Left lung (tissue), 10 donors: ENCODE measurements around the gene NISCH. TPM values are rescaled to one million over a fixed set of nuclear protein-coding genes. Genes with fewer than 3 reads are reported as not detected.
A peak's percentile ranks its signal among the peaks of the same experiment; 100 is the strongest.

Experiments used
- ATAC-seq: fragments of 200-7000 bp; cut with Tn5 transposase; one replicate; pipeline ENCODE4 v1.9.1; 2020; ENCODE audit warnings: moderate library complexity
- DNase-seq, 4 donors: peaks; one replicate each; pipeline ENCODE4 v3.0.0-alpha.2; 2013 to 2020
- H3K27ac ChIP-seq, 2 donors: fragments of 200-600 bp; sonication (generic) in 1 of 2; one replicate each; pipeline versions ENCODE4 v1.5.0 to v1.8.0; 2020 to 2021
- H3K27me3 ChIP-seq, 2 donors: fragments of 200-600 bp; sonication (generic) in 1 of 2; one replicate each; pipeline versions ENCODE4 v1.5.0 to v1.8.0; 2020 to 2021
- H3K36me3 ChIP-seq, 2 donors: fragments of 200-600 bp; sonication (generic) in 1 of 2; one replicate each; pipeline versions ENCODE4 v1.5.0 to v1.8.0; 2020 to 2021
- H3K4me1 ChIP-seq, 2 donors: fragments of 200-600 bp; one replicate each; pipeline ENCODE4 v1.8.0; 2021
- H3K4me3 ChIP-seq, 2 donors: fragments of 200-600 bp; sonication (generic) in 1 of 2; one replicate each; pipeline versions ENCODE4 v1.5.0 to v1.8.0; 2020 to 2021; ENCODE audit warnings: mild to moderate bottlenecking in 1 of 2
- H3K9me3 ChIP-seq, 2 donors: fragments of 200-600 bp; sonication (generic) in 1 of 2; one replicate each; pipeline versions ENCODE4 v1.5.0 to v1.8.0; 2020 to 2021
- CTCF ChIP-seq, 2 donors: fragments of 200-600 bp; sonication (generic) in 1 of 2; IDR thresholded peaks; one replicate each; pipeline versions ENCODE4 v1.5.0 to v1.8.0; 2021; ENCODE audit warnings: antibody characterized with exemption in 2 of 2
- intact Hi-C, 2 donors: fragments of 100-400 bp; cut with DNase I; formaldehyde crosslinking; loops; one replicate each; pipeline versions ENCODE4 v1.11.2 to v1.14.2; 2022
- polyA plus RNA-seq, 6 donors: library from polyadenylated mRNA; unstranded; fragments of 120-200 nt; gene quantifications; one replicate each; pipeline ENCODE4 v1.2.1, GENCODE V29; 2013; ENCODE audit not compliant: insufficient read length in 6 of 6
- total RNA-seq, 2 donors: library from RNA; stranded (reverse); fragmentation: NEBNext Ultra II Directional; extraction: Animal tissue kit (Norgen Biotek cat#: 25700); gene quantifications; one replicate each; pipeline ENCODE4 v1.2.1, GENCODE V29; 2021
- donor health status: DM: no; HTN: yes; CAD: no.
- donor health status: DM: no; HTN: no; CAD: no.

Gene NISCH
- total and polyA plus RNA-seq, 8 donors, result 72.6 to 178 (median 140) TPM

- no peaks in the 10 kb centered on the region for H3K36me3 ChIP-seq
- H3K4me3 ChIP-seq, result no peak overlapping the region
- no peak for DNase-seq
- intact Hi-C loops, result no loop called here
- H3K27me3 ChIP-seq, result no peaks in the 10 kb centered on the region
- peak overlapping the region in 1 of 2 donors; percentile 13 for H3K27ac ChIP-seq
- peaks cover 0 to 28% of the 10 kb centered on the region in 2 donors for H3K4me1 ChIP-seq
- H3K9me3 ChIP-seq, result no peaks in the 10 kb centered on the region
- no peak for TF ChIP-seq CTCF (IDR thresholded peaks at IDR 0.05)
- ATAC-seq, result no peak
Observed at GRCh38 chr3:52438104-52438376, 17.4 kb upstream of the NISCH start.

GRCh38 chr3:52438579-52439425 is 16.6 kb upstream of the NISCH start:
- Histone ChIP-seq H3K9me3 (no peaks in the 10 kb centered on the region), H3K27me3 (no peaks in the 10 kb centered on the region), H3K27ac (no peak overlapping the region), H3K36me3 (no peaks in the 10 kb centered on the region), H3K4me3 (no peak overlapping the region), H3K4me1 (peaks cover 0 to 22% of the 10 kb centered on the region in 2 donors)
- TF ChIP-seq CTCF (IDR thresholded peaks at IDR 0.05), result no peak
- no peak for DNase-seq
- no peak for ATAC-seq
- intact Hi-C loops, result no loop called here

GRCh38 chr3:52439426-52440248 is 15.8 kb upstream of the NISCH start:
- Histone ChIP-seq H3K9me3 (no peaks in the 10 kb centered on the region), H3K4me3 (no peak overlapping the region), H3K4me1 (peaks cover 0 to 16% of the 10 kb centered on the region in 2 donors), H3K27me3 (no peaks in the 10 kb centered on the region), H3K36me3 (no peaks in the 10 kb centered on the region), H3K27ac (no peak overlapping the region)
- intact Hi-C loops, result loop anchor here in 1 of 2 donors (10.0 kb wide), 1 partner anchor 205 kb away; the partner anchor contains the start of gene TWF2
- no peak for TF ChIP-seq CTCF (IDR thresholded peaks at IDR 0.05)
- ATAC-seq (no peak), DNase-seq (peak in 1 of 4 donors; percentile 74)

GRCh38 chr3:52440249-52440551 is 15.2 kb upstream of the NISCH start:
- Histone ChIP-seq H3K4me3 (no peak overlapping the region), H3K27me3 (no peaks in the 10 kb centered on the region), H3K27ac (no peak overlapping the region), H3K36me3 (no peaks in the 10 kb centered on the region), H3K4me1 (peaks cover 0 to 21% of the 10 kb centered on the region in 2 donors), H3K9me3 (no peaks in the 10 kb centered on the region)
- no peak for TF ChIP-seq CTCF (IDR thresholded peaks at IDR 0.05)
- ATAC-seq, result no peak
- no peak for DNase-seq
- intact Hi-C loops, result loop anchor here in 1 of 2 donors (10.0 kb wide), 1 partner anchor 205 kb away; the partner anchor contains the start of gene TWF2

DNA sequence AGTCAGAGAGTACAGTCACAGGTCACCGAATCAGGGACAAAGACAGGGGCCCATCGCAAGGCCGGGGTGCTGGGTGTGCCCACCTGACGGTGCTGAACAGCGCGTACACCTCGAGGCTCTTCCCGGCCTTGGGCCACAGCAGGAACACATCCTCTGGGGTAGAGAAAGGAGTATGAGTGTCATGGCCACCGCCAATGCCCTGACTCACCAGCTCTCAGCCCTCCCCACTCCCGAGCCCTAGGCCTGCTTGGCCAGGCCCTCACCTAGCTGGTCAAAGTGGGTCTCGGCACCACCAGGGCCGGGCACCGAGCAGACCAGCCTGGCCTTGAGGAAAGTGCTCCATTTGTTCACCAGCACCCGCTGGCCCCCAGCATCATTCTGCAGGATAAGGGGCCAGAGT is 14.7 kb upstream of the NISCH start:
- peaks cover 0 to 25% of the 10 kb centered on the region in 2 donors for H3K4me1 ChIP-seq
- H3K36me3 ChIP-seq, result no peaks in the 10 kb centered on the region
- H3K27me3 ChIP-seq, result no peaks in the 10 kb centered on the region
- ATAC-seq (no peak), DNase-seq (no peak)
- H3K27ac ChIP-seq, result no peak overlapping the region
- H3K4me3 ChIP-seq, result no peak overlapping the region
- intact Hi-C loops, result loop anchor here in 1 of 2 donors (10.0 kb wide), 1 partner anchor 206 kb away; the partner anchor contains the start of gene TWF2
- no peak for TF ChIP-seq CTCF (IDR thresholded peaks at IDR 0.05)
- H3K9me3 ChIP-seq, result no peaks in the 10 kb centered on the region
